IgD-negative memory B cell (primary cell): ENCODE data around the gene QPRT. TPM values are rescaled to one million over a fixed set of nuclear protein-coding genes. Genes with fewer than 3 reads are reported as not detected.
"Not testable (repeated sequence)": the region's sequence is repeated elsewhere in the genome, so short reads cannot be mapped to it uniquely, and the experiment has no call there.

ENCODE experiments used
- H3K27ac Mint-ChIP-seq, 3 donors: one replicate each; pipeline ENCODE4 v1.8.0; 2020 to 2022; ENCODE audit warnings: mild to moderate bottlenecking in 3 of 3, mixed read lengths in 3 of 3, moderate library complexity in 1 of 3
- H3K27me3 Mint-ChIP-seq: one replicate; pipeline ENCODE4 v1.8.0; 2021; ENCODE audit warnings: mixed read lengths
- H3K36me3 Mint-ChIP-seq: one replicate; pipeline ENCODE4 v1.8.0; 2020; ENCODE audit warnings: mild to moderate bottlenecking, mixed read lengths
- H3K4me1 Mint-ChIP-seq, 3 donors: one replicate each; pipeline ENCODE4 v1.8.0; 2020 to 2022; ENCODE audit warnings: mixed read lengths in 3 of 3, mild to moderate bottlenecking in 1 of 3
- H3K4me3 Mint-ChIP-seq, 4 donors: one replicate each; pipeline ENCODE4 v1.8.0; 2020 to 2022; ENCODE audit warnings: mild to moderate bottlenecking in 4 of 4, mixed read lengths in 4 of 4, moderate library complexity in 3 of 4
- H3K9me3 Mint-ChIP-seq, 3 donors: one replicate each; pipeline ENCODE4 v1.8.0; 2020 to 2021; ENCODE audit warnings: mixed read lengths in 3 of 3, mild to moderate bottlenecking in 1 of 3
- polyA plus RNA-seq: library from polyadenylated mRNA; unstranded; fragments of 300-500 nt; fragmentation: Illumina TruSeq; gene quantifications from one replicate; pipeline ENCODE4 v1.2.3, GENCODE V29; 2021

QPRT gene
- polyA plus RNA-seq, 1 donor from 2014 or later: not detected

DNA sequence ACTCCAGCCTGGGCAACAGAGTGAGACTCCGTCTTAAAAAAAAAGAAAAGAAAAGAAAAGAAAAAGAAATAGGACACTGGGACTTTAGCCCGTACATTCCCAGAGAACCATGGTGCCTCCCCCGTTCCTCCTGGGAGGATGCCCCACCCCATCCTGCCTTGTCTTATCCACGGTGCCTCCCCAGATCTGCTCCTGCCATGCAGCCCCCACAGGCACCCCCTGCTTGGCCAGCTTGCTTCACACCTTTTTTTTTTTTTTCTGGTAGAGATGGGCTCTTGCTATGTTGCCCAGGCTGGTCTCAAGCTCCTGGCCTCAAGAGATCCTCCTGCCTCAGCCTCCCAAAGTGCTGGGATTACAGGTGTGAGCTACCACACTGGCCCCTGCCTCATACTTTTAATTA, 67.5 kb downstream of the QPRT start:
- not testable (repeated sequence) for H3K27me3 Mint-ChIP-seq, H3K9me3 Mint-ChIP-seq, H3K36me3 Mint-ChIP-seq
- Mint-ChIP-seq H3K4me1 (peaks cover 21 to 47% (median 22%) of the 10 kb centered on the region in 3 donors), H3K27ac (peak overlapping the region; percentile 96 to 100 (median 100)), H3K4me3 (peak overlapping the region; percentile 92 to 99 (median 98))

Other genes with a start within 250 kb of the QPRT start
- 39.1 TPM for gene BOLA2, start 224.8 kb upstream of the QPRT start, polyA plus RNA-seq
- gene SLX1B, start 224.6 kb upstream of the QPRT start, polyA plus RNA-seq: 14.5 TPM
- 6.7 TPM for gene SULT1A4, start 219.3 kb upstream of the QPRT start, polyA plus RNA-seq
- 11.7 TPM for gene NPIPB12, start 172.8 kb upstream of the QPRT start, polyA plus RNA-seq
- 11.0 TPM for gene SPN, start 15.9 kb upstream of the QPRT start, polyA plus RNA-seq
- 50.6 TPM for gene C16orf54, start 66.8 kb downstream of the QPRT start, polyA plus RNA-seq
- not detected for gene ZG16, start 99.1 kb downstream of the QPRT start, polyA plus RNA-seq
- 34.7 TPM for gene KIF22, start 111.6 kb downstream of the QPRT start, polyA plus RNA-seq
- gene MAZ, start 127.3 kb downstream of the QPRT start, polyA plus RNA-seq: 22.9 TPM
- not detected for gene PRRT2, start 133.0 kb downstream of the QPRT start, polyA plus RNA-seq
- 59.6 TPM for gene PAGR1, start 137.0 kb downstream of the QPRT start, polyA plus RNA-seq
- gene MVP, start 141.3 kb downstream of the QPRT start, polyA plus RNA-seq: 90.3 TPM
- 73.8 TPM for gene CDIPT, start 184.0 kb downstream of the QPRT start, polyA plus RNA-seq
- not detected for gene SEZ6L2, start 220.4 kb downstream of the QPRT start, polyA plus RNA-seq
- not detected for gene ASPHD1, start 221.3 kb downstream of the QPRT start, polyA plus RNA-seq
- 19.2 TPM for gene KCTD13, start 247.0 kb downstream of the QPRT start, polyA plus RNA-seq